GM19468 (cell line): ENCODE results near the gene GRID1.

ENCODE experiments used
- ATAC-seq: cut with Tn5 transposase; IDR thresholded peaks from one replicate; pipeline ENCODE4 v1.9.1; 2021; ENCODE audit warnings: mild to moderate bottlenecking, moderate library complexity, moderate number of reproducible peaks; ENCODE audit not compliant: unreplicated experiment; ENCODE audit errors: extremely low read depth

The GRID1 gene

GRCh38 chr10:86356296-86356695 lies 10.3 kb downstream of the GRID1 start:
- ATAC-seq: no peak

GRCh38 chr10:86355571-86356038 lies 11.0 kb downstream of the GRID1 start:
- ATAC-seq: no peak

GRCh38 chr10:86354761-86355540 lies 11.6 kb downstream of the GRID1 start:
- ATAC-seq: no peak

- no peak for ATAC-seq
Measured at GRCh38 chr10:86353506-86354485, 12.8 kb downstream of the GRID1 start.

GRCh38 chr10:86350897-86351296 lies 15.7 kb downstream of the GRID1 start:
- ATAC-seq: no peak

GRCh38 chr10:86349940-86350630 lies 16.5 kb downstream of the GRID1 start:
- no peak for ATAC-seq

GRCh38 chr10:86349474-86349873 lies 17.1 kb downstream of the GRID1 start:
- ATAC-seq: no peak

DNA sequence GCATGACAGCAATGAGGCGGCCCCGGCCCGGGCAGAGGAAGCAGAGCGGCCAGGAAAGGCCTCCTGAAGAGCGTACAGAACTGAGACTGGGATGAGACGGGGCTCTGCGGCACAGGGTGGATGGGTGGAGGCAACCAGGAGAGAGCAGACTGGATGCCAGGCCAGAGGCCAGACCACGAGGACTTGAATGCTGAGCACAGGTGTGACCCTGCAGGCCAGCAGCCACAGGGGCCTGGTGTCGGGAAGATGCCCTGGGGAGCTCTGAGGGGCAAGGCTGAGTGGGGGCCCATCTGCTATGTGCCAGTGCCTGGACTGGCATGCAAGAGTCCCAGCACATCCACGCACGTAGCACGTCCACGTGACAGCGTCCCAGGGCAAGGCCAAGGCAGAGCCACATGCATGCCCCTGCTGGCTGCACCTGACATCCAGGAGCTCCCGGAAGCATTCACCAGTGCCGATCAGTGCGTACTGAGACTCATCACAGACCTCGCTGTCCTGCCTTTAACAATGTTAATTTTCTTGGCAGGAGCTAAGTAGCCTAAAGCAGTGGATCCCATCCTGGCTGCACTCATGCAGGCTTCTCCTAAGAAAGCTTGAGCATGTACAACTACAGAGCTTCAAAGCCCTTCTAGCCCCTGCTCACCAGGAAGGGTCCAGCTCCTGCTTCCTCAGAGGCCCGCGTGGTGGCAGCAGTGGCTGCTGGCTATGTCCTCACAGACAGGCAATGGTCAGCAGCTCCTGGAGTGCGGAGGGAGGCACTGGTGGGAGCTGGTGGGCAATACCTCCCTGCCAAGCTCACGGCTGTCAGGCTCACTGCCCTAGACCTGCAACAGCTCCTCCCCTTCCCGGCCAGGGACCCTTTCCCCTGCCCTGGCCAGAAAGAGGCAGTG lies 18.0 kb downstream of the GRID1 start:
- no peak for ATAC-seq

DNA sequence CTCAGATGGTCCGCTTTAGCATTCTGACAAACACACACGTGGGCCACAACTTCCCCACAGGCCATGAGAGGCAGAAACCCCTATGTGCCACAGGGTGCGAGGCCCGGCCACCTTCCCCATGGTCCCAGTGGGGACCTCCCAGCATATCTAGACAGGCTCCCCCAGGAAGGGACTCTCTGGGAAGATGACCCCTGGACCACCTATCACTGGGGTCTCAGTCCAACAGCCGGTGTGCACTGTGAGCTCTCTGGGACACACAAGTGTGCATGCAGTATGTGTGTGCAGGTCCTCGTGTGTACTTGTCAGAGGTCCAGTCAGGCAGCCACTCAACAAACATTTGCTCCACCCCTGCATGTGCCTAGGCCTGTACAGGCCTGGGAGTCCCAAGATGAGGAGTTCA lies 18.7 kb downstream of the GRID1 start:
- ATAC-seq: no peak

DNA sequence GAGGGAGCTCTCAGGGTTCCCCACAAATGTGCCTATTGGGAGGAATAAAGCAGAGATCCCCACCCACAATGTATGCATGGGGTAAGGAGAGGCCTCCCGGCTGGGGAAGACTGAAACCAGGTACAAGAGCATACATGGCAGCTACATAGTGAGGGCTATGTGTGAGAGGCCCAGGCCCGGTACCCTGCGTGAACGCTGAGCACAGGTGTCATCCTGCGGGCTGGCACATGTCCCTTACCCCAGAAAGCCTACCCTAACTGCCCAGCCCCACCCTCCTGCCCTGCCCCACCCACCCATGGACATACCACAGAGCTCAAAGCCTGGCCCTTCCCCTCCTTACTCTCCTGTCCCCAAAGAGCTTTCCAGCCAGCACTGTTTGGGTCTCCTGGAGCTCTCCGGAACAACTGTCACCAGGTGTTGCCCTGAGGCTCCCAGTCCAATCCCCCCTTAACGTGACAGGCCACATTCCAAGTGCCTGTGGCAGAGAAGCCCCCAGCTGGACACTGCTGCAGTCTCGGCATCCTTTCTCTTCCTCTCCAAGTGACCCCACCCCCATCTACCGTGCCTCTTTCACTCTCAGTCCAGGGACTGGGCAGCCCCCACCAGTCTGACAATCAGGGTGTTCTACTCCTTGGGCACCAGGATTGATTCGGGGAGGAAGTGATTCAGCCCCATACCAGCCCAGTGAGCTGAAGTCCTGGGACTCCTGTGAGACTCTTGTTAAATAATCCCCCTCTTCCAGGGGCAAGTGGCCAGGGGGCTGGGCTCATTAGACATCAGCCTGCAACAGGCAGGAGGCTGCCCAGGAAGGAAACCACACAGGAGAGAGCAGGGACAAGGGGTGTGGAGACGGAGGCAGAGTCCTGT lies 19.6 kb downstream of the GRID1 start:
- no peak for ATAC-seq

GRCh38 chr10:86345859-86346798 lies 20.5 kb downstream of the GRID1 start:
- no peak for ATAC-seq

DNA sequence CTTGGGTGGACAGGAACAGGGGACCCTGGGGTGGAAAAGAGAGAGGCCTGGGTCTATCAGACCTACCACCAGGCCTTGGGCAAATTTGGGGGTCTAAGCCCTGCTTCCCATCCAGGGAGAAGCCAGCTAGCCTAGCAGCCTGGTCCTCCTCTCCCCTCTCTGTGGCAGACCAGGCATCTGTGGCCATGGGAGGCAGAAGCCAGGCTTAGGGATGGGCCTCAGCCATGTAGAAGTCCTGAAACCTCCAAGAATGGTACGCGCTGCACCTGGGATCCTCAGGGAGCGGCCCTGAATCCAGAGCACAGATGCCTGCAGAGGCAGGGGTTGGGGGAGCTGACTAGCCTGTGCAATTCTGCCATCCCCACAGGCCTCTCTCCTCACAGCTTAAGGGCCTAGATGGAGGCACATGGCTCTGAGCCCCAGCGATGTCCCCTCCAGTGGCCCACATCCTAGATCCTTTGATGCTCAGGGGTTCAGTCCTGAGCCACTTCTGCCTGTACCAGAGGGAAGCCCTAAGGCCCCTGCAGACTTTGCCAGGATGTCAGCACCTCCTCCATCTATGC lies 21.2 kb downstream of the GRID1 start:
- ATAC-seq: no peak

DNA sequence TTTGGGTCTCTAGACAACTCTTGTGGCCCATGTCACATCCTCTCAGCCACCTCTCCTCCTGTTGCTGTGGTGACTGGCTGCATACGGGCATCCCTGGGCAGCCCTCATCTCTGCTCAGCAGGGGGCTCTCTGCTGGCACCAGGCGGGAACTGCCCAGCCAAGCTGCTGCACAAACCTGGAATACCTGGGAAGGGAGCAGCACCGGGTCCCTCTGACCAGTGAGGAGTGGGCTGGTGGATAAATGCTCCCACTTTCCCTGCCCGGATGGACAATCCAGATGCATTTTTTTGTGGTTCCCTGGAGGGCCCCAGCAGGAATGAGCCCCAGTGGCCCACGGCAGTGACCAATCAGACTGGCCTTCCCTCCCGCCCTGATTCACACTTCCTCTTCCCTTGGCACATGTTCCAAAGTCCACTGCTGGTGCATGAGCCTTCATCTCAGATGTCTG lies 21.9 kb downstream of the GRID1 start:
- ATAC-seq: no peak

DNA sequence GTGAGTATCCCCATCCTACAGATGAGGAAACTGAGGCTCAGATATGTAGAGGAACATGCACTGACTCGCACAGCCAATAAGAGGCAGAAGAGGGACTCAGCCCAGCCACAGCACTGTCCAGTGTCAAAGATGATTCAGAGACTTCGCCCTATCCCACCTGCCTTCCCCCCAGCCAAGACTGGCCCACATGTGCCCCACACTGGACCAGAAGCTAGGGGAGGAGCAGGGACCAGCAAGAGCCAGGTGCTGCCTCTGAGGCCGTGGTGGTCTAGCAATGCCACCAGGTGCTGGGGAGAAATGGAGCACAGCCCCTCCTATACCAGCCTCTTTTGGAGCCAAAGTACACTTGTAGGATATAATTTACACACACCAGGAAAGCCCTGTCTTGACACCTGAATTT lies 22.3 kb downstream of the GRID1 start:
- ATAC-seq: no peak

DNA sequence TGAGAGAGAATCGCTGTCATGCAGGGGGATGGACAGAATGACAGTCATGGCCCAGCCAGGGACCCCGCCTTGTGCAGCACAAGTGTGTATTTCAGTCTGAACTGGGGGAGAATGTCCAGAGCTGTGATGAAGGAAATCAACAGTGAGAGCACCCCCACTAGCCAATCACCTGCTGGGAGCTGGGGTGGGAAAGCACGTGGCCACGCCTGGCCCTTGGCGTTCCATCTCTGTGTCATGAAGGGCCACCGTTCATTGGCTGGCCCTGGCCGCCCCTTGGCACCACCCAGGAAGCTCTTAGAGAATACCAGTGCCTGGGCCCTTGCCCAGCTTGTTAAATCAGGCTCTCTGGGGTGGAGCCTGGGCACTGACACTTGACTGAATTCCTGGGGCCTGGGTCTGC lies 22.8 kb downstream of the GRID1 start:
- ATAC-seq: no peak

DNA sequence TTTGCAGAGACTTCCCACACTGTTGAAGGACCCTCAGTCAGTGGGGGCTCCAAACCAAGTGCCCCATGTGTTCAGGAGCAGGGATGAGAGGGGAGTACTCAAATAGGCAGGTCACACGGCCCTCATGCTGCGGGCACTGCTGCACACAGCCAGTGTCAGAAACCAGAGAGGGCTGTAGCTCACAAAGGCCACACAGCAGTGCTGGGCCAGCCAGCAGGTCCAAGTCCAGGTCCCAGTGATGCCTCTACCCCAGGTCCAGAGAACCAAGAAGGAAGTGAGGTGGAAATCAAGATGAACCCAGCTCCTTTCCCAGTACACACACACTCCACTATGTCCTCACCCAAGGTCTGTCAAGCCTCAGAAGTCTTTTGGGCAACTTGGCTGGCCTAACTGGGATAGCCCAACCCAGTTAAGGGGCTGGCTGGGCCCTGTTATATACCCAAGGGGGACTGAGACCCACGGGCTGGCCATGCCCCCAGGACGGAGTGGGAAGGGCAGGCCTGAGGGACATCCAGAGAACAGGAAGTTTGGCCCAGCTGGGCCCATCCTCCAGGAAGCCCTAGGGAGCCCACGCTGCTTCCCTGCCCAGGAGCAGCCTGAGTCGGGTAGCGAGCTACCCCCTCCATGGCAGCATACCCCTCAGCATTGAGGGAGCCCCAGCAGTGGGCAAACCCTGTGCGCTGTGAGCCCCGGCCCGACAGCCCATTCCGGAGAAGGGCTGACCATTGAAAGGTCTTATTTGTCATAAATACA lies 24.3 kb downstream of the GRID1 start:
- ATAC-seq: no peak
